Sigmoid colon (tissue), 7 donors: ENCODE results near the gene FBXW10. TPM values are rescaled to one million over a fixed set of nuclear protein-coding genes. Genes with fewer than 3 reads are reported as not detected.
"Not testable (repeated sequence)": the region's sequence is repeated elsewhere in the genome, so short reads cannot be mapped to it uniquely, and the experiment has no call there.

Source experiments
- DNase-seq: peaks from one replicate; pipeline ENCODE4 v3.0.0-alpha.2; 2019
- H3K27ac ChIP-seq, 4 donors: fragments of 200-600 bp; sonication (generic); one replicate each; pipeline ENCODE4 v1.5.1; 2016 to 2019; ENCODE audit warnings: mild to moderate bottlenecking in 1 of 4
- H3K27me3 ChIP-seq, 3 donors: fragments of 200-600 bp; sonication (generic); one replicate each; pipeline ENCODE4 v1.5.1; 2019; ENCODE audit warnings: mild to moderate bottlenecking in 1 of 3
- H3K36me3 ChIP-seq, 4 donors: fragments of 200-600 bp; sonication (generic); one replicate each; pipeline ENCODE4 v1.5.1; 2016 to 2019
- H3K4me1 ChIP-seq, 4 donors: fragments of 200-600 bp; sonication (generic); one replicate each; pipeline ENCODE4 v1.5.1; 2017 to 2019
- H3K4me3 ChIP-seq, 4 donors: fragments of 200-600 bp; sonication (generic); one replicate each; pipeline ENCODE4 v1.5.1; 2017 to 2019; ENCODE audit warnings: mild to moderate bottlenecking in 2 of 4, moderate library complexity in 1 of 4
- H3K9me3 ChIP-seq, 4 donors: fragments of 200-600 bp in 3 of 4; sonication (generic) in 3 of 4; one replicate each; pipeline versions ENCODE4 v1.5.1 to v1.6.1; 2013 to 2019
- CTCF ChIP-seq, 4 experiments: fragments of 450-650 bp in 3 of 4; fragments of 200-600 bp in 1 of 4; IDR thresholded peaks; one replicate each; pipeline ENCODE4 v1.5.1; 2016 to 2019; ENCODE audit warnings: antibody characterized with exemption in 4 of 4, mild to moderate bottlenecking in 3 of 4, moderate library complexity in 2 of 4
- WGBS, 2 donors: extraction: QIAGEN DNeasy Blood & Tissue Kit; methylation state at CpG; one replicate each; pipeline ENCODE4 v1.1.7; 2013; 5-methylcytosine and 5-hydroxymethylcytosine counted together
- intact Hi-C: fragments of 100-400 bp; cut with DNase I; formaldehyde crosslinking; loops from one replicate; pipeline ENCODE4 v1.15.1; 2023
- polyA plus RNA-seq, 3 donors: library from polyadenylated mRNA; stranded (reverse); fragments of 200-250 nt; gene quantifications; one replicate each; pipeline ENCODE4 v1.2.3, GENCODE V29; 2013
- small RNA-seq, 3 donors: library from RNA; depleted of rRNA; stranded (forward); fragments of <200 nt; gene quantifications; one replicate each; pipeline ENCODE3, GENCODE V24; 2016
- total RNA-seq, 4 donors: library from RNA; depleted of rRNA; stranded (reverse); fragments of >200 nt; gene quantifications; one replicate each; pipeline ENCODE4 v1.1.0, GENCODE V29; 2016
- donor health status: healthy with polysubstance abuse.
- donor health status: Bipolar disorder and iron deficiency.
- donor health status: healthy.

The FBXW10 gene
- total and polyA plus RNA-seq, 7 donors: 0.03 to 0.33 (median 0.28) TPM; not detected in 4

DNA sequence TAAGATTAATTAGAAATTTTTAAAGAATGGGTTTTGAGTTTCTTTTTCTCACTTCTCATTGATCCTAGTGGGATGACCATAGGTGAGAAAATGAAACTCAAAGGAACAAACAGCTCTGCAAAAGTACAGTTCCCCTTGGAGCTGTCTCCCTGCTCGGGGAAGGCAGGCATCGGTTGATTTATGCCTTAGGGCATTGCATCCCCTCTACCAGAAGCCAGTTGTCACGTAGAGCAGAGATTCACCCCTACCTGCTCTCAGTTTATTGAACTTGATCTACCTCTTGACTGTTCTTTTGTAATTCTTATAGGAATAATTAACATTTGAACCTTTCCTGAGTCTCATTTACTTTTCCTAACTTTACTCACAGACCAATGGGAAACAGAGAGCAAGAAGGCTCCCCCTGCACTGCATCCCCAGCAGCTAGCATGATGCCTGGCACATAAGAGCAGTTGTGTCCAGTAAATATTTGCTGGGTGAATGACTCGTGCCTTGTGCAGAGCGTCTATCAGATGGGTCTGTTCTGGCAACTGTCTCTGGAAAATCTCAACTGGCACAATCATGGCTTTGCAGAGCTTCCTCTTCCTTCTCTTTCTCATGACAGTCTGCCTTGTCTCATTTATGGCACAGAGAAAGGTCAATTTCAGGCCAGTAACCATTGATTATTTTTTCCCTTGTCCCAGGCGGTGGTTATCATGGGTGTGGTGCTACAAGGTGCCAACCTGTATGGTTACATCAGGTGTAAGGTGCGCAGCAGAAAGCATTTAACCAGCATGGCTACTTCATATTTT is 59.8 kb downstream of the FBXW10 start:
- H3K36me3 ChIP-seq: peaks cover 0 to 52% (median 0%) of the 10 kb centered on the region in 4 donors
- intact Hi-C loops, H3K4me3 ChIP-seq, H3K9me3 ChIP-seq, H3K27me3 ChIP-seq, DNase-seq, H3K27ac ChIP-seq, H3K4me1 ChIP-seq: not testable (repeated sequence)
- 50 to 74% methylated on average over 7 of the region's 7 CpGs for WGBS, 2 donors

GRCh38 chr17:18815924-18816323 is 72.1 kb downstream of the FBXW10 start:
- WGBS, 2 donors: 47 to 72% methylated on average over 3 of the region's 3 CpGs
- intact Hi-C loops: loop anchor here (5.0 kb wide), 1 partner anchor 146 kb away; no protein-coding TSS in a partner anchor
- not testable (repeated sequence) for H3K27me3 ChIP-seq, H3K4me3 ChIP-seq, H3K4me1 ChIP-seq, H3K36me3 ChIP-seq, DNase-seq, H3K27ac ChIP-seq, H3K9me3 ChIP-seq

GRCh38 chr17:18816489-18817371 is 72.9 kb downstream of the FBXW10 start:
- H3K27me3 ChIP-seq: not testable (repeated sequence)
- intact Hi-C loops: loop anchor here (5.0 kb wide), 1 partner anchor 146 kb away; no protein-coding TSS in a partner anchor

DNA sequence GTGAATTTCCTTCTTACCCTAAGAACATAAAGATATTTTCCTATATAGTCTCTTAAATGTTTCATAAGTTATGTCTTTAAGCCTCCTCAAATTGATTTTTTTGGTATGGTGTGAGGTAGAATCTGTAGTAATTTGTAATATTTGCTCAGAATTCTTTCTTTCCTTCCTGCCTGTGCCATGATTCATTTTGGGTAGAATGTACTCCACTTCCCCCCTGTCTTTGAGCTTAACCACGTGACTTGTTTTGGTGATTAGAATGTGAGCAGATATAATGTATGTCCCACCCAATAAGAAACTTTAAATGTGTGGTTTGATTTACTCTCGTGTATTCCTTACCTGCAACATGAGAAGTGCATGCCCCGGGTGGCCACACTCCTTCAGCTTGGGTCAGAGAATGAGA is 77.6 kb downstream of the FBXW10 start:
- H3K4me3 ChIP-seq, H3K27ac ChIP-seq, H3K36me3 ChIP-seq, intact Hi-C loops, H3K4me1 ChIP-seq, DNase-seq, H3K9me3 ChIP-seq, H3K27me3 ChIP-seq: not testable (repeated sequence)
- 57 to 81% methylated on average over 1 of the region's 3 CpGs for WGBS, 2 donors

More at GRCh38 chr17:18816489-18817371, 72.9 kb downstream of the FBXW10 start:
- not testable (repeated sequence) for H3K4me1 ChIP-seq, H3K36me3 ChIP-seq, H3K4me3 ChIP-seq, H3K9me3 ChIP-seq, H3K27ac ChIP-seq
- WGBS, 2 donors: 47 to 52% methylated on average over 9 of the region's 9 CpGs
- peak; percentile 30 to 70 (median 46) for TF ChIP-seq CTCF (IDR thresholded peaks at IDR 0.05)
- peak; percentile 63 for DNase-seq

GRCh38 chr17:18827613-18828012 is 83.8 kb downstream of the FBXW10 start:
- WGBS, 2 donors: no CpG with 5 or more reads among the region's 1 CpG
- intact Hi-C loops, DNase-seq, H3K4me3 ChIP-seq, H3K4me1 ChIP-seq, H3K36me3 ChIP-seq, H3K9me3 ChIP-seq, H3K27me3 ChIP-seq: not testable (repeated sequence)
- peak overlapping the region in 1 of 4 donors; percentile 34 for H3K27ac ChIP-seq

Small RNA genes lying within 50 kb of the gene (small RNA-seq; reads per million reads assigned to genes)
- 0 reads per million in 3 donors for gene AC026271.4

Other genes starting within 250 kb of the FBXW10 start
- under 1 TPM in 1 of 4 donors, not detected in 3; 0.27 TPM for gene TBC1D28, start 99.7 kb upstream of the FBXW10 start, total RNA-seq
- not detected for gene TBC1D28, start 99.7 kb upstream of the FBXW10 start, polyA plus RNA-seq
- gene FOXO3B, start 61.7 kb upstream of the FBXW10 start, total RNA-seq: 10 to 100 TPM in 1 of 4 donors, 1 to 10 TPM in 3; 5.7 to 10.2 (median 7.8) TPM
- 1 to 10 TPM in 1 of 3 donors, not detected in 2; 1.7 TPM for gene FOXO3B, start 61.7 kb upstream of the FBXW10 start, polyA plus RNA-seq
- gene TVP23B, start 37.1 kb downstream of the FBXW10 start, total RNA-seq: 10 to 100 TPM; 18.9 to 27.5 (median 24.5) TPM
- gene TVP23B, start 37.1 kb downstream of the FBXW10 start, polyA plus RNA-seq: 10 to 100 TPM; 22.8 to 26.1 (median 25.8) TPM
- gene PRPSAP2, start 114.1 kb downstream of the FBXW10 start, total RNA-seq: 10 to 100 TPM; 23.6 to 45.7 (median 33.2) TPM
- 10 to 100 TPM; 25.7 to 30.0 (median 28.2) TPM for gene PRPSAP2, start 114.1 kb downstream of the FBXW10 start, polyA plus RNA-seq
- gene SLC5A10, start 208.1 kb downstream of the FBXW10 start, total RNA-seq: not detected
- under 1 TPM in 1 of 3 donors, not detected in 2; 0.19 TPM for gene SLC5A10, start 208.1 kb downstream of the FBXW10 start, polyA plus RNA-seq